Duodenal mucosa (tissue), 2 donors: ENCODE measurements around the gene CPZ.

Experiments used
- H3K27ac ChIP-seq: one replicate; pipeline ENCODE4 v1.7.0; 2013; ENCODE audit warnings: low read depth, low read length
- H3K27me3 ChIP-seq, 2 donors: one replicate each; pipeline ENCODE4 v1.7.0; 2013; ENCODE audit warnings: low read length in 2 of 2, control low read depth in 1 of 2; ENCODE audit not compliant: insufficient read depth in 2 of 2, control insufficient read depth in 1 of 2
- H3K36me3 ChIP-seq, 2 donors: one replicate each; pipeline ENCODE4 v1.7.0; 2013; ENCODE audit warnings: low read length in 2 of 2, control low read depth in 1 of 2; ENCODE audit not compliant: insufficient read depth in 2 of 2, control insufficient read depth in 1 of 2
- H3K4me1 ChIP-seq, 2 donors: one replicate each; pipeline ENCODE4 v1.7.0; 2013; ENCODE audit warnings: low read length in 2 of 2, control low read depth in 1 of 2; ENCODE audit not compliant: insufficient read depth in 2 of 2, control insufficient read depth in 1 of 2
- H3K4me3 ChIP-seq, 2 donors: one replicate each; pipeline ENCODE4 v1.7.0; 2013; ENCODE audit warnings: low read length in 2 of 2, low read depth in 1 of 2
- H3K9ac ChIP-seq, 2 donors: one replicate each; pipeline ENCODE4 v1.7.0; 2013; ENCODE audit warnings: low read length in 2 of 2, low read depth in 1 of 2
- H3K9me3 ChIP-seq, 2 donors: one replicate each; pipeline ENCODE4 v1.7.0; 2013; ENCODE audit warnings: low read length in 2 of 2, control low read depth in 1 of 2; ENCODE audit not compliant: control insufficient read depth in 1 of 2

Gene CPZ

DNA sequence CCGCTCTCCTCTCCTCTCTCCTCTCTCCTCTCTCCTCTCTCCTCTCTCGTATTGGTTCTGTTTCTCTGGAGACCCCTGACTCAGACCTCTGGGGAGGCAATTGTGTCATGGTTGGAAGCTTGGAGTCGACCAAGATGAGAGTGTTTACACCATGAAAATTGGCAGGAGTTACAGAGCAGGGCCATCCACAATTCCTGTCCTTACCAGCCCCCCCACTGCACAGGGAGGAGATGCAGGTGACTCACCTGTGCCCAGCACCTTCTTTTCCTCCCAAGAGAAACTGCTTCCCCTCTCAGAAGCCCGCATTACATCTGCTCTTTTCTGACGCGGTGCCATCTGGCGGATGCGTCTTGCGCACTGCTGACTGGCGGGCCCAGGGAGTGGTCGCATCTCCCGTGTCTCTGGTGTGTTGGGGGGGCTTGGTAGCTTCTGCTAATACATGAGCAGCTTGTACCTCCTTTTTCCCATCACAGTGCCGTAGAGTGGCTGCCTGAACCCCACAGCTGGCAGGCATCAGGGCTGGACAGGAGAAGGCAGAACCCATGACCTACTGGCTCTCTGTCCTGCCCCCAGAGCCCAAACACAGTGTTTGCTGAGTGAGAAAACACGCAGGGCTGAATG, 43.7 kb upstream of the CPZ start:
- no peak overlapping the region for H3K9ac ChIP-seq
- no peak overlapping the region for H3K4me3 ChIP-seq
- H3K27ac ChIP-seq, result no peak overlapping the region

DNA sequence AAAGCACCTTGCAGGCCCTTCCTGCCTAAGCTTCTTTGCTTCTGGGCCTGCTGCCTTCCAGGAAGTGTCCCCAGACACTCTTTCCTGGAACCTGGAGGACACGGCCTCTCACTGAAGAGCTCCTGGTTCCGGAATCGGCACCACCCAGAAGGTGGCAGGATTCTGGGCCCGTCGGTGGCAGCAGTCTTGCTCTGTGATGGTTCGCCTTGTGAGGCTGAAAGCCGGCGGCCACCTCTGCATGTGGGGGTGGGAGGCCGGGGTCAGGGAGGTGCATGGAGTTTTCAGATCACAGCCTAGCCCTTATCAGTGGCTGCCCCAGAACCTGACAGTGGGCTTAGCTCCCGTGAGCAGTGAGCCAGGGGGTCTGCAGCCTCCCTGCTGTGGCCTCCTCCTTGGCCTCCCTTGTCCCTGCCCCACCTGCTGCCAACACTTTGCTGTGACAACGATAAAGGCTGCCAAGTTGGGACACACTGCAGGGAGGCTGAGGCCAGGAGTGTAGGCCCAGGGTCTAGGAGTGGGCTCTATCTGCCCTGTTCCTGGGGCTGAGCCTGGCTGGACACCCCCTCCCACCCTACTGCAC, 43.1 kb upstream of the CPZ start:
- H3K4me1 ChIP-seq, result no peaks in the 10 kb centered on the region
- H3K9me3 ChIP-seq, result no peaks in the 10 kb centered on the region
- no peak overlapping the region for H3K4me3 ChIP-seq
- H3K27me3 ChIP-seq, result no peaks in the 10 kb centered on the region
- H3K27ac ChIP-seq, result no peak overlapping the region
- H3K36me3 ChIP-seq, result no peaks in the 10 kb centered on the region
- H3K9ac ChIP-seq, result no peak overlapping the region

More for the DNA sequence above, 43.7 kb upstream of the CPZ start:
- Histone ChIP-seq H3K9me3 (no peaks in the 10 kb centered on the region), H3K27me3 (no peaks in the 10 kb centered on the region), H3K36me3 (no peaks in the 10 kb centered on the region), H3K4me1 (no peaks in the 10 kb centered on the region)

GRCh38 chr4:8550691-8551090, 41.9 kb upstream of the CPZ start:
- no peak overlapping the region for H3K9ac ChIP-seq
- no peak overlapping the region for H3K4me3 ChIP-seq
- H3K27me3 ChIP-seq, result no peaks in the 10 kb centered on the region
- H3K36me3 ChIP-seq, result no peaks in the 10 kb centered on the region
- H3K27ac ChIP-seq, result no peak overlapping the region
- no peaks in the 10 kb centered on the region for H3K4me1 ChIP-seq
- H3K9me3 ChIP-seq, result no peaks in the 10 kb centered on the region

DNA sequence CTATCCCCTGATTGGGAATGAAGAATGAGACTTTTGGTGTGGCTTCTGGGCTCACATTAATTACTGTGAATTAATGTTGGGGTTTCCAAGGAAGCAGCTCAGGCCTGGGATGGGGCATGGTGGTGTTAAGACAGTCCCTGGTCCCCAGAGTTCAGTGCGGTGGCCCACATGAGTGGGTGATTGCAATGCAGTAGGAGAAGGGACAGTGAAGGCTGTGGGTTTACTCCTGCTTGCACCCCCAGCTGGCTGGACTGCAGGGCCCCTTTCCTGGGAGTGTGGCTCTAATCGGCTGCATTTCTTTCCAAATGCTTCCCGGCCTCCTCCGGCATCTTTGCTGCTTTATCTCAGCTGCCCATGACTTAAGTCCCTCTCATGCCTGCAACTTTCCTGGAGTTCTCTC, 40.5 kb upstream of the CPZ start:
- Histone ChIP-seq H3K4me3 (no peak overlapping the region), H3K9me3 (no peaks in the 10 kb centered on the region)

GRCh38 chr4:8552581-8553205, 39.9 kb upstream of the CPZ start:
- Histone ChIP-seq H3K4me3 (no peak overlapping the region), H3K27ac (no peak overlapping the region), H3K9me3 (no peaks in the 10 kb centered on the region), H3K4me1 (no peaks in the 10 kb centered on the region), H3K9ac (no peak overlapping the region), H3K27me3 (no peaks in the 10 kb centered on the region), H3K36me3 (no peaks in the 10 kb centered on the region)

More for the DNA sequence above, 40.5 kb upstream of the CPZ start:
- H3K36me3 ChIP-seq, result no peaks in the 10 kb centered on the region
- H3K9ac ChIP-seq, result no peak overlapping the region
- H3K27ac ChIP-seq, result no peak overlapping the region
- H3K4me1 ChIP-seq, result no peaks in the 10 kb centered on the region
- H3K27me3 ChIP-seq, result no peaks in the 10 kb centered on the region

DNA sequence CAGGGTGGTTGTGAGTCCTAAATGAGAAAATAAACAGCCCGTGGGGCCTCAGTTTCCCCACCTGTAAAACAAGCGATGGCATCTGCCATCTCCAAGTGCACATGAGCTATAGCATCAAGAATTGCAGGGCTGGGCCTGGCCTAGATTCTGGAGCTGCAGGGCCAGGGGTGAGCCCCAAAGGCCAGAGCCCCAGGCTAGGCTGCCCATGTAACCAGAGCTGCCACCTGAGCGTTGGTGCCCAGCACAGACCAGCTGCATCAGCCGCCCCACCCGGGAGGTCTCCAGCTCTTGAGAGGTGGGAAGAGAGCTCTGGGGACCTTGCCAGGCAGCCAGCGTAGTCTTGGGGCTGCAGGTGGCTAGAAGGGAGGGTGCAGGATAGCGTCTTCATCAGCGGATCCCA, 39.3 kb upstream of the CPZ start:
- H3K27ac ChIP-seq, result no peak overlapping the region
- H3K9ac ChIP-seq, result no peak overlapping the region
- H3K4me3 ChIP-seq, result no peak overlapping the region
- no peaks in the 10 kb centered on the region for H3K9me3 ChIP-seq
- no peaks in the 10 kb centered on the region for H3K36me3 ChIP-seq
- H3K4me1 ChIP-seq, result no peaks in the 10 kb centered on the region
- no peaks in the 10 kb centered on the region for H3K27me3 ChIP-seq

GRCh38 chr4:8553991-8554405, 38.6 kb upstream of the CPZ start:
- Histone ChIP-seq H3K4me1 (no peaks in the 10 kb centered on the region), H3K36me3 (no peaks in the 10 kb centered on the region), H3K4me3 (no peak overlapping the region), H3K9ac (no peak overlapping the region), H3K27me3 (no peaks in the 10 kb centered on the region), H3K9me3 (no peaks in the 10 kb centered on the region), H3K27ac (no peak overlapping the region)

- Histone ChIP-seq H3K9ac (no peak overlapping the region), H3K27me3 (no peaks in the 10 kb centered on the region), H3K9me3 (no peaks in the 10 kb centered on the region), H3K4me3 (no peak overlapping the region), H3K27ac (no peak overlapping the region), H3K4me1 (no peaks in the 10 kb centered on the region), H3K36me3 (no peaks in the 10 kb centered on the region)
Measured at GRCh38 chr4:8554555-8555100, 37.9 kb upstream of the CPZ start.

GRCh38 chr4:8555716-8556115, 36.8 kb upstream of the CPZ start:
- H3K27ac ChIP-seq, result no peak overlapping the region
- no peaks in the 10 kb centered on the region for H3K4me1 ChIP-seq
- no peaks in the 10 kb centered on the region for H3K36me3 ChIP-seq
- H3K9me3 ChIP-seq, result no peaks in the 10 kb centered on the region
- no peaks in the 10 kb centered on the region for H3K27me3 ChIP-seq
- no peak overlapping the region for H3K4me3 ChIP-seq
- no peak overlapping the region for H3K9ac ChIP-seq

DNA sequence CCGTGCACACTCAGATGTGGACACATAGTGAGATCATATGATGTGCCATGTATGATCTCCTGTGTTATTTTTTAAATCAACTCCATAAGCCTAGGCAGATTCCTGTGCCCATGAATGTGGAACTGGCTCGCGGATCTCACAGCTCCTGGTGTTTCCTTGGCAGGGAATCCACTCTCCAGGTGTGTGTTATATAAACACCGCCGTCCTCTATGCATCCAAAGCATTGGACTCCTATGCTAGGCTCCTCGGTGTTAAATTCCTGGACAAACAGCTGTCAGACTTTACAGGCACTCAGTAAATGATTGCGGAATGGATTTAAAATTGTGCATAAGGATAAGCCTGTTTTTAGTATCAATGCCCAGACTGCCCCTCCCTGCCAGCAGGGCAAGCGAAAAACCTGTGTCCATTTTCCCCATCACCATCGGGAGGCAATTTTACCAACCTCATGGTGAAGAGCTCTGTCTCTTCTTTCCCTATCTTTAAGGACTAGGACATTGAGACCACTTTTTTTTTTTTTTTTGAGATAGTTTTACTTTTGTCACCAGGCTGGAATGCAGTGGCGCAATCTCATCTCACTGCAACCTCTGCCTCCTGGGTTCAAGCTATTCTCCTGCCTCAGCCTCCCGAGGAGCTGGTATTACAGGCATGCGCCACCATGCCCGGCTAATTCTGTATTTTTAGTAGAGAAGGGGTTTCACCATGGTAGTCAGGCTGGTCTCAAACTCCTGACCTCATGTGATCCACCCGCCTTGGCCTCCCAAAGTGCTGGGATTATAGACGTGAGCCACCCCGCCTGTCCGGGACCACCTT, 36.0 kb upstream of the CPZ start:
- Histone ChIP-seq H3K4me1 (no peaks in the 10 kb centered on the region), H3K4me3 (no peak overlapping the region), H3K36me3 (no peaks in the 10 kb centered on the region), H3K9ac (no peak overlapping the region), H3K27ac (no peak overlapping the region), H3K9me3 (no peaks in the 10 kb centered on the region), H3K27me3 (no peaks in the 10 kb centered on the region)
